Panc1 (cell line): ENCODE measurements around the gene SH3BP4.
A peak's percentile ranks its signal among the peaks of the same experiment; 100 is the strongest.

Experiments used
- POLR2AphosphoS5 ChIP-seq: IDR thresholded peaks from 2 replicates; pipeline ENCODE4 v1.6.1; 2012; ENCODE audit warnings: mild to moderate bottlenecking, low read depth, low read length, moderate library complexity
- SIN3A ChIP-seq: IDR thresholded peaks from 2 replicates; pipeline ENCODE4 v1.6.1; 2012; ENCODE audit warnings: low read depth, mild to moderate bottlenecking, low read length, moderate library complexity, borderline replicate concordance; ENCODE audit not compliant: insufficient read depth
- TF ChIP-seq, protein P1 (sequence below): fragments of 450-650 bp; IDR thresholded peaks from 2 replicates; pipeline ENCODE4 v1.5.1; 2017; ENCODE audit warnings: mild to moderate bottlenecking
- TF ChIP-seq, protein P2 (sequence below), 2 experiments: IDR thresholded peaks; 2 replicates each; pipeline ENCODE4 v1.6.1; 2011 to 2012; ENCODE audit warnings: low read depth in 2 of 2, control low read depth in 1 of 2, low read length in 1 of 2, mild to moderate bottlenecking in 1 of 2, moderate library complexity in 1 of 2; ENCODE audit not compliant: insufficient read depth in 1 of 2

DNA sequence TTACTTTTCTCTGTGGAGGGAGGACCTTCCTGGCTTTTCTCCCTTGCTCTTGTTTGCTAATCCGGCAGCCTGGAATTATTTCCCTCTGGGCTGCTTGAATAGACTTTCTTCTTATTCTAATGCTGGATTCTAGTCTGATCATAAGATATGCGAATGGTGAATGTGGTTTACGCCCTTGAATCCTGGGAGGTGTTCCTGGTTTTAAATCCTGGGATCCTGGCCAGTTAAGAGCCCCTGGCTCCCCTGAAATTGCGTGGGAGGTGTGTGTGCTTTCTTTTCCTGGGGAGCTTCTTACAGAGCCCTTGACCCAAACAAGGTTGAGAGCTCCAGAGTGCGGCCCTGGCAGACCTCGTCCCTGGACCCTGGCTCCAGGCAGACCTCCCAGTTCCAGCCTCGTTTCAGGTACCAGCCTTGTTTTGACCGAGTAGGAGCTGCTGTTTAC, 2.8 kb downstream of the SH3BP4 start:
- TF ChIP-seq, protein P1, sequence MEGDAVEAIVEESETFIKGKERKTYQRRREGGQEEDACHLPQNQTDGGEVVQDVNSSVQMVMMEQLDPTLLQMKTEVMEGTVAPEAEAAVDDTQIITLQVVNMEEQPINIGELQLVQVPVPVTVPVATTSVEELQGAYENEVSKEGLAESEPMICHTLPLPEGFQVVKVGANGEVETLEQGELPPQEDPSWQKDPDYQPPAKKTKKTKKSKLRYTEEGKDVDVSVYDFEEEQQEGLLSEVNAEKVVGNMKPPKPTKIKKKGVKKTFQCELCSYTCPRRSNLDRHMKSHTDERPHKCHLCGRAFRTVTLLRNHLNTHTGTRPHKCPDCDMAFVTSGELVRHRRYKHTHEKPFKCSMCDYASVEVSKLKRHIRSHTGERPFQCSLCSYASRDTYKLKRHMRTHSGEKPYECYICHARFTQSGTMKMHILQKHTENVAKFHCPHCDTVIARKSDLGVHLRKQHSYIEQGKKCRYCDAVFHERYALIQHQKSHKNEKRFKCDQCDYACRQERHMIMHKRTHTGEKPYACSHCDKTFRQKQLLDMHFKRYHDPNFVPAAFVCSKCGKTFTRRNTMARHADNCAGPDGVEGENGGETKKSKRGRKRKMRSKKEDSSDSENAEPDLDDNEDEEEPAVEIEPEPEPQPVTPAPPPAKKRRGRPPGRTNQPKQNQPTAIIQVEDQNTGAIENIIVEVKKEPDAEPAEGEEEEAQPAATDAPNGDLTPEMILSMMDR, result no peak
- TF ChIP-seq SIN3A, result 0 out of 2 replicates have a peak, but pooled peaks have one; percentile 29
- no peak for TF ChIP-seq POLR2AphosphoS5
- TF ChIP-seq, protein P2, sequence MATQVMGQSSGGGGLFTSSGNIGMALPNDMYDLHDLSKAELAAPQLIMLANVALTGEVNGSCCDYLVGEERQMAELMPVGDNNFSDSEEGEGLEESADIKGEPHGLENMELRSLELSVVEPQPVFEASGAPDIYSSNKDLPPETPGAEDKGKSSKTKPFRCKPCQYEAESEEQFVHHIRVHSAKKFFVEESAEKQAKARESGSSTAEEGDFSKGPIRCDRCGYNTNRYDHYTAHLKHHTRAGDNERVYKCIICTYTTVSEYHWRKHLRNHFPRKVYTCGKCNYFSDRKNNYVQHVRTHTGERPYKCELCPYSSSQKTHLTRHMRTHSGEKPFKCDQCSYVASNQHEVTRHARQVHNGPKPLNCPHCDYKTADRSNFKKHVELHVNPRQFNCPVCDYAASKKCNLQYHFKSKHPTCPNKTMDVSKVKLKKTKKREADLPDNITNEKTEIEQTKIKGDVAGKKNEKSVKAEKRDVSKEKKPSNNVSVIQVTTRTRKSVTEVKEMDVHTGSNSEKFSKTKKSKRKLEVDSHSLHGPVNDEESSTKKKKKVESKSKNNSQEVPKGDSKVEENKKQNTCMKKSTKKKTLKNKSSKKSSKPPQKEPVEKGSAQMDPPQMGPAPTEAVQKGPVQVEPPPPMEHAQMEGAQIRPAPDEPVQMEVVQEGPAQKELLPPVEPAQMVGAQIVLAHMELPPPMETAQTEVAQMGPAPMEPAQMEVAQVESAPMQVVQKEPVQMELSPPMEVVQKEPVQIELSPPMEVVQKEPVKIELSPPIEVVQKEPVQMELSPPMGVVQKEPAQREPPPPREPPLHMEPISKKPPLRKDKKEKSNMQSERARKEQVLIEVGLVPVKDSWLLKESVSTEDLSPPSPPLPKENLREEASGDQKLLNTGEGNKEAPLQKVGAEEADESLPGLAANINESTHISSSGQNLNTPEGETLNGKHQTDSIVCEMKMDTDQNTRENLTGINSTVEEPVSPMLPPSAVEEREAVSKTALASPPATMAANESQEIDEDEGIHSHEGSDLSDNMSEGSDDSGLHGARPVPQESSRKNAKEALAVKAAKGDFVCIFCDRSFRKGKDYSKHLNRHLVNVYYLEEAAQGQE (IDR thresholded peaks at IDR 0.05; ENCODE audit: insufficient read depth in 1 of 2, low read depth in 2 of 2, low read length in 1 of 2), result no peak
